CD4-positive, alpha-beta T cell treated with Interleukin-17A for 1 hour (primary cell): ENCODE measurements around the gene CCDC116.
A peak's percentile ranks its signal among the peaks of the same experiment; 100 is the strongest.
"Not testable (repeated sequence)": the region's sequence is repeated elsewhere in the genome, so short reads cannot be mapped to it uniquely, and the experiment has no call there.

ENCODE experiments used
- DNase-seq: peaks from one replicate; pipeline ENCODE4 v3.0.0-alpha.2; 2020

Gene CCDC116

DNA sequence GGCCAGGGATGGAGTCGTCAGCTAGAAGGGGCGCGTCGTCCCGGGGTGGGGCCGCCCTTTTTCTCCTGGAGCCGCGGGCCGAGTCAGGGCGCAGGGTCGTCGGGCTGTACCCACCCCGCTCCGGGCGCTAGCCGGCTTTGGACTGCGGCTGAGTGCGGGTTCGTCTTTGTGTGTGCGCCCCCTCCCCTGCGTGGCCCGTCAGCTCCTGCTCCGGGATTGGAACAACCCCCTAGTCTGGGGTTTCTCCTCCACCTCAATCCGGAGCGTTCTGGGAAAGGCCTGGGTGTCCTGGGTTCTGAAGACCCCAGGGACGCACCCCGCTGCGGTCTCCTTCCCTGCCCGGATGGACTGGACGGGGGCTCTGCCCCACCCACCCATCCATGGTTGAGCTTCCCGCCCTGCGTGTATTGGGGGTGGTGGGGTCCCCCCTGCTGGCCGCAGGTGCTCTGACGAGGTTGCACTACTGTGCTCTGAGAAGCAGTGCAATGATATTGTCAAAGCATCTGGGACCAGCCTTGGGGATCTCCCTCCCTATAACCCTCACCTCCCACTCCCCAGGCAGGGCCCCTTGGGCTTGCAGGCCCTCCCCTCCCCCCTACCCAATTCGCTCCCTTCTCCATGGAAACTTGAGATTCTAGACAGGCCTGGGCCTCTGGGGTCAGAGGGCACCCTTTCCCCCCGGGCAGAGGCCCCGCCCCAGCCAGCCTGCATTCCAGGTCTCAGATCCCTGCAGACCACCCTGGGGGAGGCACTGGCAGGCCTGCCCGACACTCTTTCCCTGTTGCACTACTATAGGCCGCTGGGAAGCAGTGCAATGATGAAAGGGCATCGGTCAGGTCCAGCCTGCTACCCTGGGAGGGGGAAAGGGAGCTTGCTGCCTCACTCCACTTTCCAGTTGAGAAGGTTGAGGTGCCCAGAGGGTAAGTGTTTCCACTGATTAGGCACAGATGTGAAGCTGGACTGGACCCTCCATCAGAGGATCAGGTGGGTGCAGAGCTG is 20.3 kb downstream of the CCDC116 start:
- DNase-seq, result no peak

DNA sequence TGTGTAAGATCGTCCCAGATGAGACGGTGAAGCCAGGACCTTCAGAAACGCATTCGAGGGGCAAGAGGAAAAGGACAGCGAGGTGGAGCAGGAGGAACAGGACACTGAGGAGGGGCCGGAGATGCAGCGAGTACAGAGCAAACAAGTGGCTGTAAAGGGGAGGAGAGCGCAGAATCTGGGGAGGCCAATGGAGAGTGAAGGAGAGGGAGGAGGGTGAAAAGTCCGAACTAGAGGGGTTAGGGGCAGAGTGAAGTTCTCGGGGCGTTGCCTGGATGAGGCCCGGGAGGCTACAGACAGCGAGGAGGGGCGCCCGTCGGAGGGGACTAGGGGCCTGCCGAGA is 24.4 kb downstream of the CCDC116 start:
- DNase-seq, result no peak

DNA sequence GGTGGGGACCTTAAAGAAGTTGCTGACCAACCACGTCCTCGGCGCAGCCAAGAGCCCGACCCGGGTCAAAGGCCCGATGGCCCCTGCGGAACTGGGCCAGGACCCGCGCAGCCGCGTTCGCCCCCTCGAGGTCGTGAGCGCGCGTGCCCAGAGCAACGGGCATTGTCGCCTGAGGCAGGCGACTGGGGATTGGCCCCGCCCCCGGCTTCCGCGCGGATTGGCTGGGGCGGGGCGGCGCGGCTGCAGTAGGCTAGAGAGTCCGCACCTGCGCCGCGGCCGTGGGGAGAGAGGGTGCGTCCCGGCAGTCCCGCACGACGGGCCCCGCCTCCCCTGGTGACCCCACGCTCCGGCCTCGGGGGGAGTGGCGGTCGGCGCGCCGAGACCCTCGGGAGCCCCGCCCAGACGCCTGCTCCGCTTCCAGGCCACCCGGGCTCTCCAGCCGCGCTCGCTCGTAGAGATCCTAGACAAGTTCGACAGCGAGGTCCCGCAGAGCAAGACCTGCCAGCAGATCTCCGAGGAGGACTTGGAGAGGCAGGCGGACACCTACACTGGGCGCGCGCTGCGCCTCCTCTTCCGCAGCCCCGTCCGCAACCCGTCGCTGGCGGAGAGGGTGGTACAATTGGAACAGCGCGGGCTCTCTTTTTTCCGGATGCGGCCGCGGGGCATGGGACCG is 24.9 kb downstream of the CCDC116 start:
- DNase-seq, result peak; percentile 82

DNA sequence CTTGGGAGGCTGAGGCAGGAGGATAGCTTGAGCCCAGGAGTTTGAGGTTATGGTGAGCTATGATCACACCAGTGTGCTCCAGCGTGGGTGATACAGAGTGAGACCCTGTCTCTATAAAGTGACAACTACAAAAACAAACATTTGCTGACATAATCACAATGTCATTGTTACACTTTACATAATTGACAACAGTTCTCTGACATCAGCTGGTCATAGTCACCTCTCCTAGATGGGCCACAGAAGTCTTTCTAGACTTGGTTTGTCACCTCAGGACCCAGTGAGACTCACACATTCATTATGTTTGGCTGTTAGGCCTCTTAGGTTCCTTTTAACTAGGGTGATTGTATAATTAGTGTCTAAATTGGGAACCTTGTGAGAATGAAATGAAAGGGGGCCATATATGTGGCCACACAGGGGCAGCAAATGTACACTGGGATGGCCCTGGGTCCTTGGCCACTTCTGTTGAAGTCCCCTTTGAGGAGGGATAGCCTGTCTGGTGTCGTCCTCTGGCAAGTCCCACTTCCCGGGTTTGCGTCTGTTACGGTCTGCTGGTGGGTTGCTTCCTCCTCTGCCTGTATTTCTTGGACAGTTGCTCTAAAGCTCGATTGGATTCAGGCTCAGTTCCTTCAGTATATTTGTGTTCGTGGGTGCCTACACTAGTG is 27.4 kb downstream of the CCDC116 start:
- no peak for DNase-seq

DNA sequence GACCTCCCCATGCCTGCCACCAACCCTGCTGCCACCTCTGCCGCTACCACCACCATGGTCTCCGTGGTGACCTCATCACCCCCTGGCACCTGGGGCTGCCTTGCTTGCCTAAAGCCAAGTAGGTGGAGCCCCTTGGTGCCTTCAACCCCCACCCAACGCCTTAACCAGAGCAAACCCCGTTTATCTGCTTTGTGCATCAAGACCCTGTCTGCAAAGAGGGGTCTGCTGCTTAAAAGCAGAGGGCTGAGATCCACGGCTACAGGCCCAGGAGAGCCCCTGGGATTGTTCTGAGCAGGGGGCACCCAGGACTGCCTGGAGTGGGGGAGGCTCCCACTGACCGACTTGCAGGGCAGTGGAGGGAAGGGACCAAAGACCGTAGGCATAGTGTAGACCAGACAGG is 28.3 kb downstream of the CCDC116 start:
- no peak for DNase-seq

DNA sequence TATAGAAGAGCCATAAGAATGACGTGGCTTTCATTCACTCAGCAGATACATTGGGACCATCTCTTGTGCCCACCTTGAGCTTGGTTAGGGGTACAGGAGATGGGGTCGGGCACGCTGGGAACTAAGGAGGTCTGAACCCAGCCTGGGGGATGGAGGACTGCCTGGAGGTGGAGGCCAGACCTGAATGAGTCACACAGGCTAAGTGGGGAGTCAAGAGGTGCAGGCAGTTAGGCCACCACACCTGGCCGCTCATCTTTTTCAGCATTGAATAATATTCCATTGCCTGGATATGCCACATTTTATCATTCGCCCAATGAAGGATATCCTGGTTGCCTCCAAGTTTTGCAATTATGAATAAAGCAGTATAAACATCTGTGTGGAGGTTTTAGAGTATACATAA is 29.4 kb downstream of the CCDC116 start:
- no peak for DNase-seq

DNA sequence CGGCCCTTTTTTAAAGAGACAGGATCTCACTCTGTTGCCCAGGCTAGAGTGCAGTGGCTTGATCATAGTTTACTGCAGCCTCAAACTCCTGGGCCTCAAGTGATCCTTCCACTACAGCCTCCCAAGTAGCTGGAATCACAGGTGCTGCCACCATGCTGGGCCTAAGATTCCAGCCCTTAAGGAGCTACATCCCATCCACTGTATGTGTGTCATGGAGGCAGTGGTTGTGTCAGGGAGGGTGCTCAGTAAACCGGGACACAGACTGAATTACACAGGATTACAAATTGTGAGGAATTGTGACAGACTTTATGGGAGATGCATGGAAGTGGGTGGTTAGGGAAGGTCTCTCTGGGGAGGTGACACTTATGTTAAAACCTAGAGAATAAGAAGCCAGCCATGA is 31.2 kb downstream of the CCDC116 start:
- DNase-seq, result no peak

DNA sequence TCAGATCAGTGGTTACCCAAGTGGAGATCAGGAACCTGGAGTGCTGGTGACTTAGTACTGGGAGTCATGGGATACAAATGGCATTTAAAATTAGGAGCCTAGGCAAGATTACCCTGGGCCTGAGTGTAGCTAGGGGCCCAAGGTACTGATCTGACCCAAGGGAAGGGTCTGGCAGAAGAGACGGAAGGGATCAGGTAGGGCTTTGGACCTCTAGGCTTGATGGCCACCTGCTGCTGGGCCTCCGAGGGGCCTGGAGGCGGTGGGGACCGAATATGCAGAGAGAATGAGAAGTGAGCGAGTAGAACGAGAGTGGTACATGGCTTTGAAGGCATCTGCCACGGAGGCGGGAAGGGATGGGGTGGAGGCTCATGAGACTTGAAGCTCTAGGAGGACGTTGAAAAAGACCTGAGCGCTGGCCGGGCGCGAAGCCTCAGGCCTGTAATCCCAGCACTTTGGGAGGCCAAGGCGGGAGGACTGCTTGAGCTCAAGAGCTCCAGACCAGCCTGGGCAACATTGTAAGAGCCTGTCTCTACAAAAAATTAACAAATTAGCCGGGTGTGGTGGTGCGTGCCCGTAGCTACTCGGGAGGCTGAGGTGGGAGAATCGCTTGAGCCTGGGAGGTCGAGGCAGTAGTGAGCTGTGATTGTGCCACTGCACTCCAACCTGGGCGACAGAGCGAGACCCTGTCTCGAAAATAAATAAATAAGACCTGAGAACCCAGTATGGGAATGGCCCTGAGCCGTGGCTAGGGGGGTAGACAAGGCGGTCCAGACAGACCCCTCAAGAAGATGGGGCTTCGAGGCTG is 32.7 kb downstream of the CCDC116 start:
- DNase-seq, result no peak

DNA sequence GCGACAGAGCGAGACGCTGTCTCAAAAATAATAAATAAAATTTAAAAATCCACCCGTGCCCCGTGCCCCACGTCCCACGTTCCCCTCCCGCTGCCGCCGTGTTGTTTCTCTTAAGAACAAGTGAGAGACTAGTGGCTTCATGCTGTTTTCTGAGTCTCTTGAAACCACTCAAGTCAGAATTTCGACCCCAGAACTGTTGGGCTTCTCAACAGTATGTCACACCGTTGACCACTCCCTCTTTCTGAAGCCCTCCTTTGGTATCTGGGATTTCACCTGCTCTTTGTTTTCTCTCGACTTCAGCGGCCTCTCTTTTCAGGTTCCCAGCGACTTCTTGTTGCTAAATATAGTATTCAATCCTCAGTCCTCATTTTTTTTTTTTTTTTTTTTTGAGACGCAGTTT is 34.2 kb downstream of the CCDC116 start:
- no peak for DNase-seq

DNA sequence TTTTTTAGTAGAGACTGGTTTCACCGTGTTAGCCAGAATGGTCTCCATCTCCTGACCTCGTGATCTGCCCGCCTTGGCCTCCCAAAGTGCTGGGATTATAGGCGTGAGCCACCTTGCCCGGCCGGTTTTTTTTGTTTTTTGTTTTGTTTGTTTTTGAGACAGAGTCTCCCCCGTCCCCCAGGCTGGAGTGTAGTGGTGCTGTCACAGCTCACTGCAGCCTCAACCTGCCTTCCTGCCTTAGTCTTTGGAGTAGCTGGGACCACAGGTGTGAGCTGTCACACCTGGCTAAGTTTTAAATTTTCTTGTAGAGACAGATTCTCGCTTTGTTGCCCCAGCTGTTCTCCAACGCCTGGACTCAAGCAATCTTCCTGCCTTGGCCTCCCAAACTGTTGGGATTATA is 36.5 kb downstream of the CCDC116 start:
- DNase-seq, result no peak

DNA sequence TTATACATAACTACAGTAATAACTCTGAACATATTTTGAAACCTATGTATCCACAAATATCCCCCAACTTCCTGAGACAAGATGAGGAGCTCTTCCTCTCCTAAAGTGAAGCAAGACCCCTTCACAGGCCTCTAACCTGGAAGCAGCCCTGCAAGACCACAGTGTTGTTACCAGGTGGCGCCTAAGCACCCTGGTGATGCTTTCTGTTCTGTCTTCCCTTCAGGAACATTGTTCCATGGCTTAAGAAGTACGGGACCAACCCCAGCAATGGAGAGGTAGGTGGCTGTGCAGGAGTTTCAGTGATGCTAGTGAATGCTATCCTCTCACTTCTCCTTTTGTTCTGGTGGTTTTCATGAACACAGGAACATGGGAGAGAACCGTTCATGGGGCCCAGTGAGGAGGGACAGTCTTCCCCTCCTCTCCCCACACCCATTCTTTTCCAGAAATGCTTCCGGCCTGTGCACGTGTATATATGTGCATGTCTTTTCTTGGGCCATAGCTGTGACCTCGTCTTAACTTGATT is 39.6 kb downstream of the CCDC116 start:
- DNase-seq, result no peak

DNA sequence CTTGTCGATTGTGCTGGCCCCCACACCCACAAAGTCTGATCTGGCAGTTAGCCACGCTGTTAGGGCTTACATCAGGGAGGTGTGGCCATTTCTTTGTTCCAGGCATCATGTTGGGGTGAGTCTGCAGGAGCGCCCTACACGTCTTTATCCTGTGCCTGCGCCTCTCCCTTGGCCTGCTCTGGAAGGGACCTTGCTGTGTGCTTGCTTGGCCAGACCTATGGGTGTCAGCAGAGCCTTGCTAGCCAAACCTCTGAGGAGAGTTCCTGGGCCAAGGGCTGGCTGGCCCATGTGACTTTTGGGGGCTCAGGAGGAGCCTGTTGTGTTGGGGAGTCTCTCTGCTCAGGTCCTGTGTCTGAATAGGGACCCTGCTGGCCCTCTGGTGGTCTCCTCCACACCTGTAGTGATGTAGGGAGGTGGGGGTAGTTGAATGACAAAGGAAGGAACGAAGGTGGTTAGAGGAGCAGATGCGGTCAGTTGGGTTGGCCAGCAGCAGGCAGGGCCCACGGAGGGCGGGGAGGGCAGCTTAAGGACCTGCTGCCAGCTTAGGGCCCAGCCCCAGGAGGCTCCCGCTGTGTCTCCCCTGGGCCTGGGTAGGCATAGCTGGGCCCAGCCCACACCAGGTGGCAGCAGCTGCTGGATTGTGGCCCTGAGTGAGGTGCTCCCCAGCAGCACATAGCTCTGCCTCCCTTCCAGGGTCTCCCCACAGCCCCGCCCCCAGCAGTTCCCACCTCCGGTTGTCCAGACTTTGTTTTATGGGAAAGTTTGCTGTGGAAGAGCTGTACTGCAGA is 41.2 kb downstream of the CCDC116 start:
- DNase-seq, result no peak

DNA sequence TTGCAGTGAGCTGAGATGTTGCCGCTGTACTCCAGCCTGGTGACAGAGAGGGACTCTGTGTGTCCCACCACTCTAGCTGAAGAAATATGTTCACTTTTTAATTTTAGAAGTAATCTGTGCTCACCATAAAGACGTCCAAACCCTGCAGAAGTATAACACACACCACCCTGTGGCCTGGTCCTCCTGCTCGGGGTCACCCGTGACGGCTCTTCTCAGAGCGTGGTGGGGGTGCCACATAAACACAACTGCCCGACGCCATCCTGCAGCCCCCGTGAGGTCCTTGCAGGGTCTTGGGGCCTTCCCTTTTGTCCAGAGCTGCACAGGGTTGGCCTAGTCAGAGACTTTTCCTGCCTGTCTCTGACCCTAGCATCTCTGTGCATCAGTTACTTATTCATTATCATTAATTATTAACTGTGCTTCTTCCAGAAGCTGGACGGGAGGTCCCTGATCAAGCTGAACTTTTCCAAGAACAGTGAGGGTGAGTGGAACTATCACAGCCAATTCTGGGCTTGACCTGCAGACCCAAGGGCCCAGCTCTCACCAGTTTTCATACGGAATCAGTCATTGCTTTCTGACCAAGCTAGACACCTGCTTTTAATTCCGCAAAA is 42.2 kb downstream of the CCDC116 start:
- no peak for DNase-seq

DNA sequence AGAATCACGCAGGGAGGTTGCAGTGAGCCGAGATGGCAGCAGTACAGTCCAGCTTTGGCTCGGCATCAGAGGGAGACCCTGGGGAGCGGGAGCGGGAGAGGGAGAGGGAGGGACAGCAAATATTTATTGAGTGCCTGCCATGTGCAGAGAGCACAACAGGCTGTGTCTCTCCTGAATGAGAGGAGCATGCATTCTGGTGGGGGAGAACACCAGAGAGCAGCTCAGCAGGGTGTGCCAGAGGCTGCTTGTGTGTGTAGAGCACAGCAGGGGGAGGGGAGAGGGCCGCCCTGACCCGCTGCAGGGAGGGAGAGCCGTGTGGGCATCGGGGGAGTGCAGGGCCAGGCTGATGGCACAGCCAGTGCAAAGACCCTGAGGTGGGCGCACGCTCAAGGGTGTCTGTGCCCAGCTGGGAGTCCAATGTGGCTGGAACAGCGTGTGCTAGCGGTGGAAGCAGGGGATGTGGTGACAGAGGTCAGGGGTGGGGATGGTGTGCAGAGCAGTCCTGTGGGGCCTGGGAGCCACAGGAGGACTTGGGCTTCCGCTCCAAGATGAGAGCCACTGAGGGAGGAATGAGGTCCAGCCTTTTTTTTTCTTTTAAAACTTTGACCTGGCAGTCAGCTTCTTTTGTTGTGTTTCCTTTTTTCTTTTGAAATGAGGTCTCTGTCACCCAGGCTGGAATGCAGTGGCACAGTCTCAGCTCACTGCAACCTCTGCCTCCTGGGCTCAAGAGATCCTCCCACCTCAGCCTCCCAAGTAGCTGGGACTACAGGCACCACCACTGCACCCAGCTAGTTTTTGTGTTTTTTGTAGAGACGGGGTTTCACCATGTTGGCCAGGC is 45.3 kb downstream of the CCDC116 start:
- no peak for DNase-seq

DNA sequence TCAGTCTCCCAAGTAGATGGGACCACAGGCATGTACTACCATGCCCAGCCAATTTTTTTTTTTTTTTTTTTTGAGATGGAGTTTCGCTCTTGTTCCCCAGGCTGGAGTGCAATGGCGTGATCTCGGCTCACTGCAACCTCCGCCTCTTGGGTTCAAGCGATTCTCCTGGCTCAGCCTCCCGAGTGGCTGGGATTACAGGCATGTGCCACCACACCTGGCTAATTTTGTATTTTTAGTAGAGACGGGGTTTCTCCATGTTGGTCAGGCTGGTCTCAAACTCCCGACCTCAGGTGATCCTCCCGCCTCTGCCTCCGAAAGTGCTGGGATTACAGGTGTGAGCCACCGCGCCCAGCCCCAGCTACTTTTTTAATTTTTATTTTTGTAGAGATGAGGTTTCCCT is 46.3 kb downstream of the CCDC116 start:
- DNase-seq, result not testable (repeated sequence)

DNA sequence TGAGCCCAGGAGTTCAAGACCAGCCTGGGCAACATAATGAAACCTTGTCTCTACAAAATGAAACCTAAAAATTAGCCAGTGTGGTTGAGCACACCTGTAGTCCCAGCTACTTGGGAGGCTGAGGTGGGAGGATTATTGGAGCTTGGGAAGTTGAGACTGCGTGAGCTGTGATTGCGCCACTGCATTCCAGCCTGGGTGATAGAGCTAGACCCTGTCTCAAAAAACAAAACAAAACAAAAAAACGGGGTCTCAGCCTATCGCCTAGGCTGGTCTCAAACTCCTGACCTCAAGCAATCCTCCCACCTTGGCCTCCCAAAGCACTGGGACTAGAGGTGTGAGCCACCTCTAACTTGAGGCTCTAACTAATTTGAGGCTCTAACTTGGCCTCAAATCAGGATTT is 46.8 kb downstream of the CCDC116 start:
- DNase-seq, result no peak

DNA sequence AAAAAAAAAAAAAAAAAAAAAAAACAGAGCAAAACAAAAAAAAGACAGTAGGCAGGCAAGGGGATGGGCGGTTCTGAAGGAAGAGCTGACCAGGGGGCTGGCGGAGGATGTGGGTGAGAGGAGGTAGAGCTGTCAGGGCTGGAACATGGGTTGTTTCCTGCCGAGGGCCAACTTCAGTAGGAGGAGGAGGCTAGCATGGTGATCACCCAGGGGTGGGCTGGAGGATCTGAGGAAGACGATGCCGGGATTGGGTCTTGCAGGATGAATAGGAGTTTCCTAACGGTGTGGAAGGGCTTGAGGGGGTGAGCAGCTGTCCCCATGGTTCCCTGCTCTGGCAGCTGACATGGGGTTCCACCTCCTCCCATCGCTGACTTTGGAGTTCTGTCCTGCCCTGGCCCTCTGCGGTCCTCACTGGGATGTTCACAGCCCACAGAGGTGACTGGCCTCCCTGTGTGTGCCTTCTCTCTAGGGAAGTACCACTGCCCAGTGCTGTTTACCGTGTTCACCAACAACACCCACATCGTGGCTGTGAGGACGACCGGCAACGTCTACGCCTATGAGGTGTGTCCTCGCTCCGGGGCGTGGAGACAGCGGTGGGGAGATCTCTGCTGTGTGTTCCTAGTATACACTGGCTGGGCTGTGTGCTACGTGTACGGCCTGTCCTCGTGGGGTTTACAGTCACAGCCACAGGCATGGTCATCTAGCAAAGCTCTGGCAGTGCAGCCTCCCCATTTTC is 48.4 kb downstream of the CCDC116 start:
- DNase-seq, result no peak

DNA sequence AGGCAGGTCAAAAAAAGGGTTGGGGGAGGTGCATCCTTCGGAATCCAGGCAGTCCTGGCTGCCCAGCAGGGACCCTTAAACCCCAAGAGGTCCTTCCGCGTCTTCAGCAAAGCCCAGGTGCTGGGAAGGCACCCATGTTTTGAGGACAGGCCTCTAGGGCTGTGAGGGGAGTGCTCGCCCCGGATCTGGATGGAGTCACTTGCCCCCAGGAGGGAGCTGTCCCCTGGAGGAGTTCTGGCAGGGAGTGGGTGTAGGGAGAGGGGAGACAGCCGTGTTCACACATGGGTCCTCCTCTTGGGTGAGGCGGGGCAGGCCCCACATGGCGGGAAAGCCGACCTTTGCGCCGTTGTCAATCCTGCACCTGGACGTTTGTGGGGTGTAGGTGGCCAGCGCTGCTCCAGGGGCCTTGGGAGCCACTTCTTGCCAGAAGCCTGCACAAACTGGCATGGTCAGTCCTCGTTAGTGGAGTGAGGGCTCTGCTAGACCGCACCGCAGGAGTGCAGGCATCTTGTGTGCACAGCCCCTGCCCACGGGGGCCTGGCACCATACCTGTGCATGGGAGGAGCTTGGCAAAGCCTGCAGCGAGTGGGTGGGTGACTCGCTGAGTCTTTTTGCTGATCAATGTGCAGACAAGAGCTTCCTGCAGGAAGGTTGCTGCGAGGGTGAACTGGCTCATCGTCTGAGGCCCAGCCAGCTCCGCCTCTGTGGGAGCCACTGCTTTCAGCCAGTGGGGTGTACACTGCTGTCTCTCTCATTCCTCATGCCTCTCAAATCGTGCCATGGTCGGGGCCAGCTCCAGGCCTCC is 49.2 kb downstream of the CCDC116 start:
- no peak for DNase-seq
